Stimulated activated effector memory CD8-positive, alpha-beta T cell treated with anti-CD3 and anti-CD28 coated beads, Interleukin-12 subunit alpha, Interleukin-12 subunit beta, amount 100 ng/mL, for 72 hours (primary cell): Measurements from ENCODE around the gene TMEFF1.
A peak's percentile ranks its signal among the peaks of the same experiment; 100 is the strongest.

Source experiments
- ATAC-seq: fragments of 150-1000 bp; cut with Tn5 transposase; 2 replicates; pipeline ENCODE4 v1.10.0; 2021
- DNase-seq, 2 donors: peaks; one replicate each; pipeline ENCODE4 v3.0.0; 2021 to 2022; ENCODE audit warnings: low spot score in 2 of 2
- H3K27ac Mint-ChIP-seq: one replicate; pipeline ENCODE4 v1.8.0; 2022; ENCODE audit warnings: mild to moderate bottlenecking, mixed read lengths
- H3K36me3 Mint-ChIP-seq: one replicate; pipeline ENCODE4 v1.8.0; 2022; ENCODE audit warnings: mild to moderate bottlenecking, mixed read lengths
- H3K4me1 Mint-ChIP-seq: one replicate; pipeline ENCODE4 v1.8.0; 2022; ENCODE audit warnings: mixed read lengths
- H3K4me3 Mint-ChIP-seq: one replicate; pipeline ENCODE4 v1.8.0; 2022; ENCODE audit warnings: mild to moderate bottlenecking, mixed read lengths
- H3K9me3 Mint-ChIP-seq: one replicate; pipeline ENCODE4 v1.8.0; 2022; ENCODE audit warnings: mixed read lengths

Gene TMEFF1

GRCh38 chr9:100441911-100442361 is 31.0 kb upstream of the TMEFF1 start:
- DNase-seq (no peak), ATAC-seq (no peak)
- Mint-ChIP-seq H3K36me3 (peaks cover 36% of the 10 kb centered on the region), H3K4me3 (no peak overlapping the region), H3K27ac (no peak overlapping the region), H3K9me3 (no peaks in the 10 kb centered on the region), H3K4me1 (peaks cover 5% of the 10 kb centered on the region)

- Mint-ChIP-seq H3K4me3 (no peak overlapping the region), H3K27ac (no peak overlapping the region), H3K36me3 (peaks cover 31% of the 10 kb centered on the region), H3K9me3 (no peaks in the 10 kb centered on the region), H3K4me1 (peaks cover 6% of the 10 kb centered on the region)
- ATAC-seq (no peak), DNase-seq (no peak)
These were observed 28.9 kb upstream of the TMEFF1 start for GRCh38 chr9:100443781-100444768.

DNA sequence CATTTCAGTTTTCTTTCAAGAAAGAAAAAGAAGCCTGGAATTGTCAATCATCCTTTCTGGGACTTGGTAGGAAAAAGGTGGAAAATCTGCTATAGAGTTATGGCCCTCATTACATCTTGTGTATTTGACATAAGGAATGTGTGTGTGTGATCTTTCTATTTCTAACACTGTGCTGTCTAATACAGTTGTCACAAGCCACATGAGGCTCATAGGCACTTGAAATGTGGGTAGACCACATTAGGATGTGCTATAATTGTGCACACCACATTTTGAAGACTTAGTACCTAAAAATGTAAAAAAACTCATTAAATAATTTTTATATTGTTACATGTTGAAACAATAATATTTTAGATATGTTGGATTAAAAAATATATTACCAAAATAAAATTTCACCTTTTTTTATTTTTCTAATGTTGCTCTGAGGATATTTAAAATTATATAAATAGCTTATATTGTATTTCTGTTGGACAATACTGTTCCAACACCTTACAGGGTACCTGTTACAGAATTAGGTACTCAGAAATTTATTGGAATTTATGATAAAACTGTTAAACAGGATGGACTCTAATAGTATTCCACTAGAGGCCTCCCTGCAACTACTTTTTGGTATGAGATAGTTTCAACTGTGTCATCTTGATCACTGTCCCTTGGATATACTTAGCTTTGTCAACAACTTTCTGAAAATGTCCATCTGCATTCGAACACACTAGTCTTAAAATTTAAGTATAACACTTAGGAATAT is 27.6 kb upstream of the TMEFF1 start:
- peaks cover 31% of the 10 kb centered on the region for H3K36me3 Mint-ChIP-seq
- ATAC-seq = no peak
- no peak overlapping the region for H3K27ac Mint-ChIP-seq
- H3K9me3 Mint-ChIP-seq = no peaks in the 10 kb centered on the region
- no peak for DNase-seq
- peaks cover 13% of the 10 kb centered on the region for H3K4me1 Mint-ChIP-seq
- H3K4me3 Mint-ChIP-seq = no peak overlapping the region

- Mint-ChIP-seq H3K4me1 (peaks cover 13% of the 10 kb centered on the region), H3K9me3 (no peaks in the 10 kb centered on the region), H3K36me3 (peaks cover 38% of the 10 kb centered on the region), H3K27ac (no peak overlapping the region), H3K4me3 (no peak overlapping the region)
- ATAC-seq = no peak
- no peak for DNase-seq
These were observed 26.9 kb upstream of the TMEFF1 start for GRCh38 chr9:100445903-100446549.

GRCh38 chr9:100447041-100447440 is 25.9 kb upstream of the TMEFF1 start:
- peaks cover 36% of the 10 kb centered on the region for H3K36me3 Mint-ChIP-seq
- ATAC-seq (no peak), DNase-seq (no peak)
- H3K9me3 Mint-ChIP-seq = no peaks in the 10 kb centered on the region
- peaks cover 13% of the 10 kb centered on the region for H3K4me1 Mint-ChIP-seq
- H3K27ac Mint-ChIP-seq = no peak overlapping the region
- H3K4me3 Mint-ChIP-seq = no peak overlapping the region

DNA sequence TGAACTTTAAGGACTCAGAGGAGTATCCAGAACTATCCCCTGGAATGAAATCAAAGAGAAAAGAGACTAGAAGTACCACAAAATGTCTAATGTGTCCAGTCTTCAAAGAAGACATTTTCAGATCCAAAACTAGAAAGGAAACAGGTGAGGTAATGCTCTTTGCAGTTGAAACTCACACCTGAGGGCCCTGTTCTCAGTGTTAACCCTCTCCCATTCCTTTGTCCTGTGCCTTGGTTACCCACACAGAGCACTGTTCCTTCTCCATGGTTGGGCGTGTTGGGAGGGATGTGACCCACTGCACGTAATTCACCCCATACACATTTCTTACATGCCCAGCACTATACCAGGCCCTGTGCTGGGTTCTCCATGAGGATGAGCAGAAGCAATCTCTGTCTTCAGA is 24.7 kb upstream of the TMEFF1 start:
- peaks cover 13% of the 10 kb centered on the region for H3K4me1 Mint-ChIP-seq
- no peak for ATAC-seq
- H3K36me3 Mint-ChIP-seq = peaks cover 30% of the 10 kb centered on the region
- no peak overlapping the region for H3K4me3 Mint-ChIP-seq
- H3K9me3 Mint-ChIP-seq = no peaks in the 10 kb centered on the region
- no peak overlapping the region for H3K27ac Mint-ChIP-seq
- DNase-seq = no peak

- DNase-seq = no peak
- Mint-ChIP-seq H3K4me3 (no peak overlapping the region), H3K9me3 (no peaks in the 10 kb centered on the region), H3K4me1 (peaks cover 9% of the 10 kb centered on the region), H3K27ac (no peak overlapping the region), H3K36me3 (peaks cover 21% of the 10 kb centered on the region)
- ATAC-seq = peak; percentile 77
These were observed 23.5 kb upstream of the TMEFF1 start for GRCh38 chr9:100449420-100449819.

DNA sequence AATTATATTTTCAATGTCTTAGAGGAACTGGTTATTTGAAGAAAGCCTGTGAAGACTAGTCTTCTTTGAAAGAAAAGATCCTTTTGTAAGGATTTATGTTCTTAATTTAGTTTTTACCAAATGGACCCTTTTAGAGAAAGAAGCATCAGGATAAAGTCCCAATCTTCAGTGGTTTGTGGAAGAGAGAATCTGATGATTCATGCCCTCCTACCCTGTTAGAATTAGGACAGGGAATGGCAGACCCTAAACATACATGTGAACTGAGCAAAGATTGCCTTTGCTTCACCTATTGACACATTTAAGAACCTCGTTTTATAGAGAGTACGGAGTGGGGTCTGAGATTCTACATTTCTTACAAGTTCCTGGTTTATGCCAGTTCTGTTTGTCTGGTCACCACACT is 20.1 kb upstream of the TMEFF1 start:
- DNase-seq (no peak), ATAC-seq (no peak)
- Mint-ChIP-seq H3K4me3 (no peak overlapping the region), H3K9me3 (no peaks in the 10 kb centered on the region), H3K27ac (no peak overlapping the region), H3K36me3 (peaks cover 17% of the 10 kb centered on the region), H3K4me1 (peaks cover 8% of the 10 kb centered on the region)

DNA sequence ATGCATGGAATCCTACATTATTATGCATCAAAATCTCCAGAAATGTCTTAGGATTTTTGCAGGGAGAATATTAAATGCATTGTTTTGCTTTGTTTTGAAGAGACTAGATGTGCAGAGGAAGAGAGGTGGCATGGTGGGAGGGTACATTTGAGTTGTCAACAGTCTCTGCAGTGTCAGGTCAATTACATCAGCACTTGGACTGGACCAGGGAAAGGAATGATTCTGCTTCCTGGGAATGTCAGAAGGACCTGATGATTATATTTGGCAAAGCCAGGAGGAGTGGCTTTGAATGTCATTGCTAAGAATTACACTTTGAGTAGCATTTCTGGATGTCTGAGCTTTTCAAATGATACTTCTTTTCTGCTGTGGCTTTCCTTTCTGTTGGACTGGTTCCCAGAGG is 17.5 kb upstream of the TMEFF1 start:
- no peak overlapping the region for H3K27ac Mint-ChIP-seq
- H3K4me3 Mint-ChIP-seq = no peak overlapping the region
- no peaks in the 10 kb centered on the region for H3K9me3 Mint-ChIP-seq
- no peaks in the 10 kb centered on the region for H3K4me1 Mint-ChIP-seq
- peaks cover 16% of the 10 kb centered on the region for H3K36me3 Mint-ChIP-seq
- DNase-seq = no peak
- no peak for ATAC-seq

GRCh38 chr9:100457517-100457916 is 15.4 kb upstream of the TMEFF1 start:
- Mint-ChIP-seq H3K9me3 (no peaks in the 10 kb centered on the region), H3K36me3 (peaks cover 3% of the 10 kb centered on the region), H3K27ac (no peak overlapping the region), H3K4me3 (no peak overlapping the region), H3K4me1 (no peaks in the 10 kb centered on the region)
- no peak for ATAC-seq
- DNase-seq = no peak

- Mint-ChIP-seq H3K36me3 (no peaks in the 10 kb centered on the region), H3K27ac (no peak overlapping the region), H3K4me3 (no peak overlapping the region), H3K4me1 (no peaks in the 10 kb centered on the region), H3K9me3 (no peaks in the 10 kb centered on the region)
- DNase-seq (no peak), ATAC-seq (no peak)
These were observed 13.0 kb upstream of the TMEFF1 start for GRCh38 chr9:100459963-100460362.

- ATAC-seq (no peak), DNase-seq (no peak)
- Mint-ChIP-seq H3K27ac (no peak overlapping the region), H3K36me3 (no peaks in the 10 kb centered on the region), H3K4me3 (no peak overlapping the region), H3K9me3 (no peaks in the 10 kb centered on the region), H3K4me1 (no peaks in the 10 kb centered on the region)
These were observed 7.7 kb upstream of the TMEFF1 start for GRCh38 chr9:100465274-100465673.

GRCh38 chr9:100465761-100466160 is 7.2 kb upstream of the TMEFF1 start:
- H3K27ac Mint-ChIP-seq = no peak overlapping the region
- no peaks in the 10 kb centered on the region for H3K36me3 Mint-ChIP-seq
- H3K9me3 Mint-ChIP-seq = no peaks in the 10 kb centered on the region
- H3K4me3 Mint-ChIP-seq = no peak overlapping the region
- DNase-seq (no peak), ATAC-seq (no peak)
- no peaks in the 10 kb centered on the region for H3K4me1 Mint-ChIP-seq

DNA sequence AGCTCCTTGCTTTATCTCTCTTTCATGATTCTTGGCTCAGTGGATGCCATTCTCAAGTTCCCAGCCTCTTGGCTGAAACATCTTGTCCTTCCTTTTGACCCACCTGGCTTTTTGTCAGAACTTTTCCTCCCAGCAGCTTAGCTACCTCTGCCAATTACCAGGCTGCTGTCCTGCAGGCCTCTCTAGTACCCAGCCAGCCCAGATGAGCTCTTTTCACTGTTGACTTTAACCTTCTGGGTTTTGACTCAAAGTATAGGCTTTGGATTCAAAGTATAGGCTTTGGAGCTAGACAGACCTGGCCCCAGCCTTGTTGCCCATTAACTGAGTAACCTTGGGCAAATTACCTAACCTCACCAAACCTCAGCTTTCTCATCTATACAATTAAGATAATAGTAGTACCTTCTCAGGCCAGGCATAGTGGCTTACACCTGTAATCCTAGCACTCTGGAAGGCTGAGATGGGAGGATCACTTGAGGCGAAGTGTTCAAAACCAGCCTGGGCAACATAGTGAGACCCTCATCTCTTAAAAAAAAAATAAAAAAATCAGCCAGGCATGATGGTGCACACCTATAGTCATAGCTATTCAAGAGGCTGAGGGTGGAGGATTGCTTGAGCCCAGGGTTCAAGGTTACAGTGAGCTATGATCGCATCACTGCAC is 6.6 kb upstream of the TMEFF1 start:
- no peaks in the 10 kb centered on the region for H3K36me3 Mint-ChIP-seq
- no peaks in the 10 kb centered on the region for H3K9me3 Mint-ChIP-seq
- DNase-seq (no peak), ATAC-seq (no peak)
- no peaks in the 10 kb centered on the region for H3K4me1 Mint-ChIP-seq
- no peak overlapping the region for H3K27ac Mint-ChIP-seq
- no peak overlapping the region for H3K4me3 Mint-ChIP-seq

- no peak overlapping the region for H3K27ac Mint-ChIP-seq
- H3K4me1 Mint-ChIP-seq = no peaks in the 10 kb centered on the region
- H3K9me3 Mint-ChIP-seq = no peaks in the 10 kb centered on the region
- H3K36me3 Mint-ChIP-seq = no peaks in the 10 kb centered on the region
- no peak overlapping the region for H3K4me3 Mint-ChIP-seq
- no peak for DNase-seq
- no peak for ATAC-seq
These were observed 6.1 kb upstream of the TMEFF1 start for GRCh38 chr9:100466829-100467221.
